Hepatocyte (in vitro differentiated cells): Measurements from ENCODE around the gene FGFBP3.

Source experiments
- CTCF ChIP-seq: fragments of 200-600 bp; sonication (generic); IDR thresholded peaks from 2 replicates; pipeline ENCODE4 v1.5.1; 2016; ENCODE audit warnings: antibody characterized with exemption, mild to moderate bottlenecking; ENCODE audit not compliant: poor library complexity
- EZH2 ChIP-seq: fragments of 200-600 bp; sonication (generic); IDR thresholded peaks from 2 replicates; pipeline ENCODE4 v1.6.1; 2016; ENCODE audit warnings: antibody characterized with exemption, mild to moderate bottlenecking, borderline replicate concordance

- TF ChIP-seq EZH2 (no peak), CTCF (no peak)
Observed at GRCh38 chr10:91924212-91925021, 15.1 kb upstream of the FGFBP3 start.
